ENCODE data around the gene C10orf90. TPM values are rescaled to one million over a fixed set of nuclear protein-coding genes. Genes with fewer than 3 reads are reported as not detected.

The C10orf90 gene
- total RNA-seq, 1 experiment from 2014 or later, result not detected

GRCh38 chr10:126375299-126375698 lies 295.2 kb downstream of the C10orf90 start:
- DNase-seq, result no peak
- H3K36me3 Mint-ChIP-seq (ENCODE audit: insufficient read depth in 1 of 3, low read depth in 3 of 3), result peaks cover 7 to 36% (median 18%) of the 10 kb centered on the region in 3 experiments
- Histone ChIP-seq H4K91ac (ENCODE audit: insufficient read length, low read depth, low read length) (no peak overlapping the region), H3K4ac (ENCODE audit: low read depth, low read length) (no peak overlapping the region), H2BK5ac (ENCODE audit: insufficient read length, low read length) (no peak overlapping the region), H3T11ph (ENCODE audit: low read length) (no peak overlapping the region), H4K8ac (replicated peaks; ENCODE audit: insufficient read length, low read depth, low read length) (no peak overlapping the region), H3K14ac (ENCODE audit: insufficient read depth, low read length) (no peak overlapping the region), H3K18ac (ENCODE audit: insufficient read length, low read depth, low read length) (no peak overlapping the region), H3K23me2 (ENCODE audit: insufficient read length, low read depth, low read length, poor library complexity, severe bottlenecking) (no peaks in the 10 kb centered on the region), H4K20me1 (ENCODE audit: control insufficient read depth, insufficient read depth, insufficient read length) (no peaks in the 10 kb centered on the region), H3K27ac (ENCODE audit: insufficient read length, low read depth, low read length) (no peak overlapping the region), H3K4me2 (ENCODE audit: insufficient read depth, insufficient read length, low read length) (no peak overlapping the region), H4K5ac (ENCODE audit: insufficient read length, low read depth, low read length) (no peak overlapping the region), H2BK12ac (ENCODE audit: insufficient read length, low read depth, low read length) (no peak overlapping the region), H2AFZ (ENCODE audit: low read length) (no peak overlapping the region), H3K27me3 (ENCODE audit: insufficient read depth, low read length) (no peaks in the 10 kb centered on the region), H3K56ac (ENCODE audit: insufficient read length, low read depth, low read length) (no peak overlapping the region), H2BK120ac (ENCODE audit: low read depth, low read length, poor library complexity, severe bottlenecking) (no peak overlapping the region), H2BK15ac (ENCODE audit: low read depth, low read length) (no peak overlapping the region), H2BK20ac (ENCODE audit: low read depth, low read length, poor library complexity, severe bottlenecking) (no peak overlapping the region), H3K4me1 (ENCODE audit: insufficient read depth, low read length) (no peaks in the 10 kb centered on the region), H3K79me2 (ENCODE audit: insufficient read depth, low read length) (no peaks in the 10 kb centered on the region), H2AK5ac (ENCODE audit: insufficient read length, low read length) (no peak overlapping the region), H3K79me1 (ENCODE audit: insufficient read depth, low read depth, low read length, poor library complexity, severe bottlenecking) (no peaks in the 10 kb centered on the region), H3K9ac (ENCODE audit: extremely low read depth, insufficient read length, low read length) (no peak overlapping the region), H3K23ac (ENCODE audit: insufficient read length, low read depth, low read length) (no peak overlapping the region), H3K9me3 (ENCODE audit: control insufficient read depth, low read depth, low read length) (no peaks in the 10 kb centered on the region)
- no peak overlapping the region for H3K4me3 Mint-ChIP-seq
- H3K9me3 Mint-ChIP-seq, result peaks cover 30 to 46% of the 10 kb centered on the region in 2 experiments
- H3K27me3 Mint-ChIP-seq (ENCODE audit: low read depth), result no peaks in the 10 kb centered on the region; the same call in none of the 2 replicates
- peaks cover 2 to 3% of the 10 kb centered on the region in 2 experiments; a peak in 2 of 4 replicates for H3K4me1 Mint-ChIP-seq
- TF ChIP-seq, protein P1, sequence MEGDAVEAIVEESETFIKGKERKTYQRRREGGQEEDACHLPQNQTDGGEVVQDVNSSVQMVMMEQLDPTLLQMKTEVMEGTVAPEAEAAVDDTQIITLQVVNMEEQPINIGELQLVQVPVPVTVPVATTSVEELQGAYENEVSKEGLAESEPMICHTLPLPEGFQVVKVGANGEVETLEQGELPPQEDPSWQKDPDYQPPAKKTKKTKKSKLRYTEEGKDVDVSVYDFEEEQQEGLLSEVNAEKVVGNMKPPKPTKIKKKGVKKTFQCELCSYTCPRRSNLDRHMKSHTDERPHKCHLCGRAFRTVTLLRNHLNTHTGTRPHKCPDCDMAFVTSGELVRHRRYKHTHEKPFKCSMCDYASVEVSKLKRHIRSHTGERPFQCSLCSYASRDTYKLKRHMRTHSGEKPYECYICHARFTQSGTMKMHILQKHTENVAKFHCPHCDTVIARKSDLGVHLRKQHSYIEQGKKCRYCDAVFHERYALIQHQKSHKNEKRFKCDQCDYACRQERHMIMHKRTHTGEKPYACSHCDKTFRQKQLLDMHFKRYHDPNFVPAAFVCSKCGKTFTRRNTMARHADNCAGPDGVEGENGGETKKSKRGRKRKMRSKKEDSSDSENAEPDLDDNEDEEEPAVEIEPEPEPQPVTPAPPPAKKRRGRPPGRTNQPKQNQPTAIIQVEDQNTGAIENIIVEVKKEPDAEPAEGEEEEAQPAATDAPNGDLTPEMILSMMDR (conservative IDR thresholded peaks at IDR 0.05), result no peak
- no peak overlapping the region for H3K27ac Mint-ChIP-seq

Other genes starting within 250 kb of the C10orf90 start
- gene DOCK1, start 234.7 kb upstream of the C10orf90 start, total RNA-seq (2021), result 51.5 and 57.0 TPM in 2 replicates

Measured in H9 (cell line).